GM21515 (cell line): Measurements from ENCODE around the gene ZNF543.

Experiments used
- ATAC-seq: cut with Tn5 transposase; IDR thresholded peaks from one replicate; pipeline ENCODE4 v1.9.1; 2021; ENCODE audit not compliant: unreplicated experiment

ZNF543 gene

DNA sequence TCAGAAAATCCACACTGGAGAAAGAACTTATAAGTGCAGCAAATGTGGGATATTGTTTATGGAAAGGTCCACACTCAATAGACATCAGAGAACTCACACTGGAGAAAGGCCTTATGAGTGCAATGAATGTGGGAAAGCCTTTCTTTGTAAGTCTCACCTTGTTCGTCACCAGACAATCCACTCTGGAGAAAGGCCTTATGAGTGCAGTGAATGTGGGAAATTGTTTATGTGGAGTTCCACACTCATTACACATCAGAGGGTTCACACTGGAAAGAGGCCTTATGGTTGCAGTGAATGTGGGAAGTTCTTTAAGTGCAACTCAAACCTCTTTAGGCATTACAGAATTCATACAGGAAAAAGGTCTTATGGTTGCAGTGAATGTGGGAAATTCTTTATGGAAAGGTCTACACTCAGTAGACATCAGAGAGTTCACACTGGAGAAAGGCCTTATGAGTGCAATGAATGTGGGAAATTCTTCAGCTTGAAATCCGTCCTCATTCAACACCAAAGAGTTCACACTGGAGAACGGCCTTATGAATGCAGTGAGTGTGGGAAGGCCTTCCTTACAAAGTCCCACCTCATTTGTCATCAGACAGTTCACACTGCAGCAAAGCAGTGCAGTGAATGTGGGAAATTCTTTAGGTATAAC is 57.4 kb downstream of the ZNF543 start:
- ATAC-seq: no peak
